AG10803 (cell line): Measurements from ENCODE around the gene TRA2A.

Source experiments
- DNase-seq: peaks from one replicate; pipeline ENCODE4 v3.0.0; 2010; ENCODE audit warnings: low read depth
- H3K4me3 ChIP-seq: 2 replicates; pipeline ENCODE4 v1.5.1; 2011; ENCODE audit warnings: mild to moderate bottlenecking, low read length, control low read depth
- TF ChIP-seq, protein P1 (sequence below): conservative IDR thresholded peaks from 2 replicates; pipeline ENCODE4 v1.5.1; 2011; ENCODE audit warnings: mild to moderate bottlenecking, low read length, control low read depth, inconsistent platforms

Gene TRA2A

DNA sequence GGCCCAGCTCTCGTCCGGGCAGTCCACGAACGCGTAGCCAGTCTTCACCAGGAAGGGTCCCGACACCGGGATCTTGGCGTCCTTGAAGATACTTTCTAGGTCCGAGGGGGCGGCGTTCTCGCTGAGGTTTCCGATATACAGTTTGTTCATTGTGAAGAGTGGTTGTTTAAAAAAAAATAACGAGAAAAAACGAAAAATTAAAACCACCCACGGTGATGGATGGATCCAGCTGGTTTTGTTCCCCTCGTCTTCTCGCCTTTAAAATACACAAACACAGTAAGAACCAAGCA lies 61.9 kb downstream of the TRA2A start:
- TF ChIP-seq, protein P1, sequence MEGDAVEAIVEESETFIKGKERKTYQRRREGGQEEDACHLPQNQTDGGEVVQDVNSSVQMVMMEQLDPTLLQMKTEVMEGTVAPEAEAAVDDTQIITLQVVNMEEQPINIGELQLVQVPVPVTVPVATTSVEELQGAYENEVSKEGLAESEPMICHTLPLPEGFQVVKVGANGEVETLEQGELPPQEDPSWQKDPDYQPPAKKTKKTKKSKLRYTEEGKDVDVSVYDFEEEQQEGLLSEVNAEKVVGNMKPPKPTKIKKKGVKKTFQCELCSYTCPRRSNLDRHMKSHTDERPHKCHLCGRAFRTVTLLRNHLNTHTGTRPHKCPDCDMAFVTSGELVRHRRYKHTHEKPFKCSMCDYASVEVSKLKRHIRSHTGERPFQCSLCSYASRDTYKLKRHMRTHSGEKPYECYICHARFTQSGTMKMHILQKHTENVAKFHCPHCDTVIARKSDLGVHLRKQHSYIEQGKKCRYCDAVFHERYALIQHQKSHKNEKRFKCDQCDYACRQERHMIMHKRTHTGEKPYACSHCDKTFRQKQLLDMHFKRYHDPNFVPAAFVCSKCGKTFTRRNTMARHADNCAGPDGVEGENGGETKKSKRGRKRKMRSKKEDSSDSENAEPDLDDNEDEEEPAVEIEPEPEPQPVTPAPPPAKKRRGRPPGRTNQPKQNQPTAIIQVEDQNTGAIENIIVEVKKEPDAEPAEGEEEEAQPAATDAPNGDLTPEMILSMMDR = no peak
- H3K4me3 ChIP-seq = peak overlapping the region; percentile 63
- DNase-seq = no peak

DNA sequence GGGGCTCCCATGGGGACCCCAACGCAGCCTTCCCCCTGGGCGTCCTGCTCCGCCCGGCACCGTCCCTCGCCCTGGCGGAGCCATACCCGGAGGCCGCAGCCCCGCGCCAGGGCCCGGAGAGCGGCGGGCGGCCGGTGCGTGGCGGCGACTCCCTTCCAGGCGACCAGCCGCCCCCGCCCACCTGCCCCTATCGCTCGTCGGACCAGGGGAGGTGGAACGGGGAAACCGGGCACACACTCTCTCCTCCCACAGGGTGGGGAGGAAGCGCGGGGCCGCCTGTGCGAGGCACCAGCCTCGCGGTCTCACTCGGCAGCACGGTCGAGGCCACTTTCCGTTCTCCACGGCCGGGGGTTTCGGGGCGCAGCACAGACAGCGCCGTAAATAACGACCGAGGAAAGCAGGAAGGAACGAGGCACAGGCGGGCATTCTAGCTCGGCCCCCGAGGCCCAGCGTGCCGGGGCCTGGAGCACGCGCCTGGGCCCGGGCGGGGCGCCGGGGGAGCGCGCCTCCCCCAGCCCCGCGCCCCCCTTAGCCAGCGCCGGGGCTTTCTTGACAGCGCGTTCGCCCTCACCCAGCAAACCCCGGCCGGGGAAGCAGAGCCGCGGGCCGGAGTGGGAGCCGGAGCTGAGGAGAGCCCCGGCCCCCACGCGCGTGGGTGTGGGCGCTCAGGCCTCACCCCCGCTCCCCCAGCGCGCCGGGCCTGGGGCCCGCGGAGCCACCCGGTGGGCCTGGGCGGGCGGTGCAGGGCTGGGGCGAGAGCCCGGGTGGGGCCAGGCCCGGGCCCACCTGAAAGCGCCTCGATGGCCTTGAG lies 62.4 kb downstream of the TRA2A start:
- no peak for DNase-seq
- H3K4me3 ChIP-seq = peak overlapping the region; percentile 63
- TF ChIP-seq, protein P1 = no peak

DNA sequence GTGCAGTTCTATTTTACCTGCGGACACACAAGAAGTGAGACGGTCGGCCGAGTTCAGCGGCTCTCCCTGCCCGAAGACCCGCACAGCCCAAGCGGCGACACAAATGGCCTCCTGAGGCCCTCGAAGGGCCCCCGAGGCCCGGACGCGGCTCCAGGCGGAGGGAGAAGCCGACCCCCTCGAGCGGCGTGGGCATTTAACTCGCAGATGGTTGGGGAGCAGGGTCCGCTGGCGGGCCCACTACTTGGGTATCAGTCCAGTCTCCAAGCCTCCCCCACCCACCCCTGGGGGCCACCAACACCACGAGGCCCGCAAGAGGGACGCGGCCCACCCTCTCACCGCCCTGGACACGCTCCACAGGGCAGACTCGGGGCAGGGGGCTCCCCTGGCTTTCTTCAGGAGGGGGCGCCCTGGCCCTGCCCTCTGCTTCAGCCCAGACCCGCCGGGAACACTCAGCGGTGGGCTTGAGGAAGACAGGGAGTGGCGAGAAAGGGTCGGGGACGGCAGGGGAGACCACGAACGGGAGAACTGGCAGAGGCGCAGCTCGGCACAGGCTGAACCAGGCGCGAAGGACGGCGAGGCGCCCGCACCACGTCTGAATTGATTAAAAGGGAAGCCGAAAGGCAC lies 63.1 kb downstream of the TRA2A start:
- DNase-seq = no peak
- TF ChIP-seq, protein P1 = no peak
- H3K4me3 ChIP-seq = peak overlapping the region; percentile 63

DNA sequence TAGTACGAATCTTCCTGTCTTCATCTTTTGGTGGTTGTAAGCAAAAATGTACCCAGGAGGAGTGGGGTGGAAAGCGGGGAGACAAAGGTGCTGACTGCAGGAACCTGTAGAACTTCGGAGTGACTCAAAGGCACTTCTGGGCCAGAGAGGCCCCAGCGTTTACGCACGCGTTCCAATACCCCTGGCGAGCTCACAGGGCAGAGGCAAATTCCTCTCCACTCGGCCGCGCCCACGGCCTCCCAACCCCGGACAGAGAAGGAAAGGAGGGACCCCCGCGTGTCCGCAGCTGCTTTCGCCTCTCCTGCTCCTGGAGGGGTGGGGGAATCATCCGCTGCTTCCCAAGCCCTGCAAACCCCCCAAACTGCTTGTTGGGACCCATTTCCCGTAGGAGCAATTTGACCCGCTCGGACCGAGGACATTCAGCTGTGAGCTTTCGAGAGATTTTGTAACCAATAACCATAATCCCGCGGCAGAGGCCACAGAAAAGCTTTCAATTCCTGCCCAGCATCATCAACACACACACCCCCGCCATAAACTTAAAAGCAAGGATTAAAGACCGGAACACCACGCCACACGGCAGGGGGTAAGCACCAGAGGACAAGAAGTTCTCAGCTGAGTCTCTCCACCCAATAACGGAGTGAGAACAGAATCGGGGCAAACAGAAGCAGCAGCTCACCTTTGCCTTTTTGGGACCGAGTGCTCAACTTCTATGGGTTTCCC lies 63.8 kb downstream of the TRA2A start:
- DNase-seq = peak; percentile 36
- peak overlapping the region; percentile 63 for H3K4me3 ChIP-seq
- TF ChIP-seq, protein P1 = no peak

DNA sequence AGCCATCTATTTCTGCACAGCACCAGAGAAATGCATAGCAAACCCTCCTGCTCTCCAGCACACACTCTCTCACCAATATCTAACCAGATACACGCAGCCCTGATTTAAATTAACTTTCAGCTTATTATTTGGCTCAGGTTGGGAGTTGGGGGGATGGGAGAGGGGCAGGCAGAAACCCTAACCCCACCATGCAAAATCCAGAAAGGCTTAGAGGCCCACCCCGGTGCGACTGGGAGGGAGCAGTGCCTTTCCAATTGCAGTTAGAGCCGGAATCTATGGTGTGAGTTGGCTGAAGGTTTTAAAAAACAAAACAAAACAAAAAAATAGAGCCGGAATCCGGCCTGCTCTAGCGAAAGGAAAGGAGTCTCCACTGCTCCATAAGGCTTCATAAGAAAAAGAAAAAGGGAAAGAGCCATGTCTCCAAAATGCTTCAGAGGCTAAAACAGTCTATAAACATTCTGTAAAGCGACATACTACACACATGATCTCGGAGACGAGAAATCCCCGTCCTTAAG lies 64.4 kb downstream of the TRA2A start:
- no peak for DNase-seq
- TF ChIP-seq, protein P1 = no peak
- peak overlapping the region; percentile 63 for H3K4me3 ChIP-seq

DNA sequence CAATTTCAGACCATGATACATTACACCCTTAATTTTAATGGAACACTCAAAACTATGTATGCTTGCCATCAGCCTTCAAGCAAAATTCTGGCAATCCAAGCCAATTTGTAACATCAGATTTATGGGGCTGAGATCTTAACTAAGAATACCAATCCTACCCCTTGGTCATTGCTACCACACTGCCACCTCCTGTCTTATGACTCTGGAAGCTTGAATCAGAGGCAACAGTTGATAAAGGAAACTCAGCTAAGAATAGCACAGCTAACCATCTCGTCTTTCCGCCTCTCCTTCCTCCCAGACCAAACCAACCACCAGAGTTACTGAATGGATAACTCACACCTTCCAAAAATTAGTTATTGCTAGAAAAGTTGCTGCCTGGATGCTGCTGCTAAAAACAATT lies 68.9 kb downstream of the TRA2A start:
- TF ChIP-seq, protein P1 = peak; percentile 53
- no peak overlapping the region for H3K4me3 ChIP-seq
- DNase-seq = peak; percentile 44

DNA sequence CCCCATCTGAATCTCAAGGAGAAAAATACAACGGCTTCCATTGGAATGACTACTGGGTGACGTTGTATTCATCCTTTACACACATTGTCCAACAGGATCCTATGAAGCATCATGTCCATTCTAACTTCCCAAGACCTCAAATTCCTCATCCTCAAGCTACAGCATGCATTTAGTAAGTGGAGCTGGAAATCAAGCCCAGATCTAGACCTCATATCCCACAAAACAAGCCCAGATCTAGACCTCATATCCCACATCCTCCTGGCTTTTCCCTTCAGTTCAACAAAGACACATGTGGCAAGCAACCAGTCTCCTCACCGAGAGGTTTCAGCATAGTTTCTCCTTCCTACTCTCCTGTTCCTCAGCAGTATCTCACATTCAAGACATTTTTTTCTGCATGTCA lies 73.7 kb downstream of the TRA2A start:
- TF ChIP-seq, protein P1 = no peak
- H3K4me3 ChIP-seq = no peak overlapping the region
- DNase-seq = peak; percentile 35
